Ectodermal cell (in vitro differentiated cells): ENCODE results near the gene TSPAN17.

Source experiments
- H3K27ac ChIP-seq: 2 replicates; pipeline ENCODE4 v1.7.0; 2013; ENCODE audit warnings: mild to moderate bottlenecking, low read depth, low read length; ENCODE audit not compliant: insufficient read depth, poor library complexity, severe bottlenecking
- H3K27me3 ChIP-seq: 2 replicates; pipeline ENCODE4 v1.7.0; 2013; ENCODE audit warnings: mild to moderate bottlenecking, low read length; ENCODE audit not compliant: insufficient read depth, control insufficient read depth, poor library complexity, severe bottlenecking
- H3K36me3 ChIP-seq: one replicate; pipeline ENCODE4 v1.7.0; 2013; ENCODE audit warnings: low read length; ENCODE audit not compliant: control insufficient read depth, insufficient read depth
- H3K4me1 ChIP-seq: one replicate; pipeline ENCODE4 v1.7.0; 2013; ENCODE audit warnings: low read length; ENCODE audit not compliant: control insufficient read depth, insufficient read depth
- H3K4me3 ChIP-seq: 2 replicates; pipeline ENCODE4 v1.7.0; 2013; ENCODE audit warnings: low read depth, low read length, control low read depth; ENCODE audit not compliant: insufficient read depth
- H3K9me3 ChIP-seq: 2 replicates; pipeline ENCODE4 v1.7.0; 2013; ENCODE audit warnings: mild to moderate bottlenecking, low read length, moderate library complexity; ENCODE audit not compliant: control insufficient read depth
- WGBS, 2 experiments: methylation state at CpG; one replicate each; pipeline ENCODE4 v1.1.7; 2013; ENCODE audit warnings: missing lambda C conversion rate in 2 of 2; 5-methylcytosine and 5-hydroxymethylcytosine counted together

Gene TSPAN17

DNA sequence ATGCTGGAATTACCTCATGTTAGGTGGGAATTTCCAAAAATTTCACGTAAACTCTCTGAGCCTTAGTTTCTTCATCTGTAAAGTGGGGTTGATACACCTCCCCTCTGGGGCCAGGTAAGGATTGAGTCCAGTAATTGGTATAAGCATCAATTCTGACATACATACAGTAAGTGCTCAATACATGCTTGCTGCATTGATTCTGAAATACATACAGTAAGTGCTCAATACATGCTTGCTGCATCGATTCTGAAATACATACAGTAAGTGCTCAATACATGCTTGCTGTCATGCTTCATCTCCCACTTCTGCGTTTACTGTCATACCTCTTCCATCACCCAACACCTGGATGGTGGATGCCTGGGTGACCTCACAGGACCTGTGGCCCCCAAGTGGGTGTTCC, 57.1 kb downstream of the TSPAN17 start:
- H3K4me1 ChIP-seq = no peaks in the 10 kb centered on the region
- H3K4me3 ChIP-seq = no peak overlapping the region
- H3K27me3 ChIP-seq = no peaks in the 10 kb centered on the region
- WGBS, 2 experiments = 89 to 90% methylated on average over 3 of the region's 3 CpGs
- H3K27ac ChIP-seq = no peak overlapping the region
- no peaks in the 10 kb centered on the region for H3K9me3 ChIP-seq
- H3K36me3 ChIP-seq = no peaks in the 10 kb centered on the region

DNA sequence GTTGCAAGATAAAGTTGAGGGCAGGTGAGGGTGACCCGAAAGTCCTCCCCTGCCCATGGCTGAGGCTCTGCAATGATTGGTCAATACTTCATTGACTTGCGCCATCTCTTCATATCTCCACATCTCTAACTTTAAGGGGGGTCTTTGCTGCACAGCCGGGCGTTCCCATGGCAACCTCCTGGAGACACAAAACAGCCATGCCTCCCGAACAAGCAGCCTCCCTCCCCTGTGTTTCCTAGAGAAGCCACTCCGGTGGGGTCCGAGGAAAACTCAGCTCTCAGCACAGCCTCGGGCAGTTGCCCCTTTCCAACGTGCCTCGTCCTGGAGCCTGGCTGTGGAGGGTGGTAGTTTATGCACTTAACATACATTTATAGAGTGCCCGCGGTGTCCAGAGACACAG, 57.5 kb downstream of the TSPAN17 start:
- H3K27ac ChIP-seq = no peak overlapping the region
- H3K27me3 ChIP-seq = no peaks in the 10 kb centered on the region
- no peaks in the 10 kb centered on the region for H3K36me3 ChIP-seq
- 81 to 82% methylated on average over 12 of the region's 12 CpGs for whole genome bisulfite sequencing, 2 experiments
- no peaks in the 10 kb centered on the region for H3K9me3 ChIP-seq
- no peaks in the 10 kb centered on the region for H3K4me1 ChIP-seq
- H3K4me3 ChIP-seq = no peak overlapping the region
